ENCODE measurements around the gene USP34.

GRCh38 chr2:61492476-61492875 is 21.6 kb upstream of the USP34 start:
- no peak for TF ChIP-seq CTCF (IDR thresholded peaks at IDR 0.05; ENCODE audit: low read length)
- no peak for TF ChIP-seq EZH2 (optimal IDR thresholded peaks at IDR 0.05; ENCODE audit: low read depth, low read length)
- TF ChIP-seq EZH2phosphoT487 (IDR thresholded peaks at IDR 0.05; ENCODE audit: low read length): no peak

Measured in MM.1S (cell line).